HepG2 (cell line): ENCODE data around the gene ANXA5. TPM values are rescaled to one million over a fixed set of nuclear protein-coding genes. Genes with fewer than 3 reads are reported as not detected.

Experiments used
- ATAC-seq: fragments of 200-7000 bp; cut with Tn5 transposase; 3 replicates; pipeline ENCODE4 v1.9.1; 2020; ENCODE audit warnings: mild to moderate bottlenecking, moderate library complexity
- BruUV-seq: library from RNA; stranded (reverse); fragments of 400-500 nt; replicated peaks from 2 replicates; lab custom pipeline; 2021; lab: Mats Ljungman, UMichigan
- CTCF ChIA-PET: fragments of 300-600 bp; formaldehyde crosslinking; extraction: SDS; loops from one replicate; lab custom pipeline; 2021; ENCODE audit warnings: low total read pairs, inconsistent platforms, low intra/inter-chr PET ratio; lab: Yijun Ruan, JAX
- POLR2A ChIA-PET: fragments of 350-600 bp; sonication (Branson Sonifier 250); formaldehyde crosslinking; loops from one replicate; lab custom pipeline; 2020; ENCODE audit warnings: antibody characterized with exemption, inconsistent platforms; lab: Yijun Ruan, JAX
- DNase-seq: peaks from one replicate; pipeline ENCODE4 v3.0.0-alpha.2; 2015; ENCODE audit warnings: low spot score
- FAIRE-seq: peaks from 3 replicates; lab custom pipeline; 2011; peaks lifted over from hg19 to GRCh38; lab: Jason Lieb, UNC
- H2AFZ ChIP-seq: one replicate; pipeline ENCODE4 v1.6.1; 2011; ENCODE audit warnings: low read length, inconsistent platforms
- H3K27ac ChIP-seq: fragments of 300-600 bp; 3 replicates; pipeline ENCODE4 v1.8.0; 2011; ENCODE audit warnings: mixed run types, mild to moderate bottlenecking, mixed read lengths, low read length, inconsistent platforms; ENCODE audit not compliant: insufficient read depth; ENCODE audit errors: extremely low read length
- H3K27me3 ChIP-seq, 2 experiments: fragments of 200-600 bp in 1 of 2; 2 replicates in 1 of 2; 3 replicates in 1 of 2; pipeline versions ENCODE4 v1.6.0 to v1.8.0; 2011; ENCODE audit warnings: low read length in 2 of 2, mild to moderate bottlenecking in 2 of 2, moderate library complexity in 2 of 2, inconsistent platforms in 1 of 2; ENCODE audit not compliant: insufficient read depth in 2 of 2, control insufficient read depth in 1 of 2
- H3K36me3 ChIP-seq, 2 experiments: fragments of 200-600 bp in 1 of 2; replicated peaks in 1 of 2; 2 replicates in 1 of 2; 3 replicates in 1 of 2; pipeline versions ENCODE4 v1.5.1 to v1.8.0; 2011; ENCODE audit warnings: low read length in 2 of 2, inconsistent platforms in 1 of 2; ENCODE audit not compliant: insufficient read depth in 2 of 2, control insufficient read depth in 1 of 2
- H3K4me1 ChIP-seq: 2 replicates; pipeline ENCODE4 v1.5.1; 2012; ENCODE audit warnings: low read length, inconsistent platforms; ENCODE audit not compliant: insufficient read depth
- H3K4me2 ChIP-seq: 2 replicates; pipeline ENCODE4 v1.6.0; 2011; ENCODE audit warnings: low read depth, low read length, inconsistent platforms
- H3K4me3 ChIP-seq, 3 experiments: fragments of 200-600 bp in 1 of 3; sonication (generic), shearing (Covaris generic) in 1 of 3; replicated peaks in 1 of 3; 2 replicates each; pipeline ENCODE4 v1.5.1; 2011 to 2016; ENCODE audit warnings: low read length in 3 of 3, inconsistent platforms in 2 of 3, low read depth in 2 of 3, mild to moderate bottlenecking in 2 of 3, control low read depth in 1 of 3, mixed read lengths in 1 of 3; ENCODE audit not compliant: insufficient read depth in 1 of 3
- H3K79me2 ChIP-seq: one replicate; pipeline ENCODE4 v1.6.1; 2011; ENCODE audit warnings: low read length, inconsistent platforms; ENCODE audit not compliant: insufficient read depth
- H3K9ac ChIP-seq: 2 replicates; pipeline ENCODE4 v1.6.0; 2011; ENCODE audit warnings: mild to moderate bottlenecking, low read depth, low read length, inconsistent platforms; ENCODE audit not compliant: insufficient read depth
- H3K9me3 ChIP-seq: 2 replicates; pipeline ENCODE4 v1.5.1; 2012; ENCODE audit warnings: mild to moderate bottlenecking, low read length
- H4K20me1 ChIP-seq: 2 replicates; pipeline ENCODE4 v1.6.0; 2011; ENCODE audit warnings: inconsistent platforms, mild to moderate bottlenecking, low read length, moderate library complexity; ENCODE audit not compliant: insufficient read depth
- KDM4B ChIP-seq: sonication (generic); formaldehyde crosslinking; IDR thresholded peaks from 2 replicates; pipeline ENCODE4 v1.4.0; 2020; ENCODE audit warnings: missing genetic modification reagents
- RFXANK ChIP-seq: IDR thresholded peaks from 2 replicates; pipeline ENCODE4 v1.6.1; 2016
- ZNF33A ChIP-seq: sonication (generic); formaldehyde crosslinking; IDR thresholded peaks from 2 replicates; pipeline ENCODE4 v1.5.1; 2020; ENCODE audit warnings: missing genetic modification reagents, mild to moderate bottlenecking, moderate library complexity, borderline replicate concordance
- ZNF383 ChIP-seq: sonication (generic); formaldehyde crosslinking; IDR thresholded peaks from 2 replicates; pipeline ENCODE4 v1.4.0; 2020; ENCODE audit warnings: missing genetic modification reagents, mild to moderate bottlenecking, borderline replicate concordance
- WGBS: methylation state at CpG from one replicate; pipeline ENCODE4 v1.1.6; 2017; ENCODE audit warnings: low lambda C conversion rate; 5-methylcytosine and 5-hydroxymethylcytosine counted together
- in situ Hi-C: cut with HindIII; loops from 2 replicates; pipeline ENCODE4 v1.10.0; 2017; ENCODE audit warnings: low pct_unique_long_range_greater_than_20kb; ENCODE audit not compliant: extremely low pct_ligation_motif_present
- intact Hi-C: fragments of 100-400 bp; cut with micrococcal nuclease; formaldehyde crosslinking; loops from one replicate; pipeline ENCODE4 v1.10.0; 2022; ENCODE audit not compliant: unreplicated experiment
- polyA plus RNA-seq, 8 experiments: library from polyadenylated mRNA; depleted of rRNA in 3 of 8; stranded (reverse) in 7 of 8; unstranded in 1 of 8; fragments of >200 nt; fragmentation: Illumina TruSeq in 4 of 8; extraction: Trizol in 4 of 8; gene quantifications; 2 replicates each; pipeline versions ENCODE4 v1.2.1 to v1.2.3, GENCODE V29; 2011 to 2016; ENCODE audit warnings: low read depth in 4 of 8, missing spikeins in 1 of 8, mixed read lengths in 1 of 8; ENCODE audit not compliant: insufficient read depth in 1 of 8
- total RNA-seq, 5 experiments: library from RNA; depleted of rRNA; stranded (reverse); fragments of >200 nt; fragmentation: Illumina TruSeq; extraction: Trizol; gene quantifications; 2 replicates each; pipeline ENCODE4 v1.2.3, GENCODE V29; 2016; ENCODE audit warnings: low read depth in 1 of 5
- TF ChIP-seq, protein P1 (sequence below): sonication (generic); formaldehyde crosslinking; IDR thresholded peaks from 2 replicates; pipeline ENCODE4 v1.4.0; 2020; ENCODE audit warnings: missing genetic modification reagents, mild to moderate bottlenecking, borderline replicate concordance
- TF ChIP-seq, protein P2 (sequence below): IDR thresholded peaks from 2 replicates; pipeline ENCODE4 v1.6.1; 2016; ENCODE audit warnings: mild to moderate bottlenecking, missing biosample characterization, missing genetic modification reagents

Gene ANXA5
- total and polyA plus RNA-seq, 2 of the 13 experiments (the other 11 are each of a cell fraction or from before 2014, with no cell fraction given), result 209 to 342 TPM

DNA sequence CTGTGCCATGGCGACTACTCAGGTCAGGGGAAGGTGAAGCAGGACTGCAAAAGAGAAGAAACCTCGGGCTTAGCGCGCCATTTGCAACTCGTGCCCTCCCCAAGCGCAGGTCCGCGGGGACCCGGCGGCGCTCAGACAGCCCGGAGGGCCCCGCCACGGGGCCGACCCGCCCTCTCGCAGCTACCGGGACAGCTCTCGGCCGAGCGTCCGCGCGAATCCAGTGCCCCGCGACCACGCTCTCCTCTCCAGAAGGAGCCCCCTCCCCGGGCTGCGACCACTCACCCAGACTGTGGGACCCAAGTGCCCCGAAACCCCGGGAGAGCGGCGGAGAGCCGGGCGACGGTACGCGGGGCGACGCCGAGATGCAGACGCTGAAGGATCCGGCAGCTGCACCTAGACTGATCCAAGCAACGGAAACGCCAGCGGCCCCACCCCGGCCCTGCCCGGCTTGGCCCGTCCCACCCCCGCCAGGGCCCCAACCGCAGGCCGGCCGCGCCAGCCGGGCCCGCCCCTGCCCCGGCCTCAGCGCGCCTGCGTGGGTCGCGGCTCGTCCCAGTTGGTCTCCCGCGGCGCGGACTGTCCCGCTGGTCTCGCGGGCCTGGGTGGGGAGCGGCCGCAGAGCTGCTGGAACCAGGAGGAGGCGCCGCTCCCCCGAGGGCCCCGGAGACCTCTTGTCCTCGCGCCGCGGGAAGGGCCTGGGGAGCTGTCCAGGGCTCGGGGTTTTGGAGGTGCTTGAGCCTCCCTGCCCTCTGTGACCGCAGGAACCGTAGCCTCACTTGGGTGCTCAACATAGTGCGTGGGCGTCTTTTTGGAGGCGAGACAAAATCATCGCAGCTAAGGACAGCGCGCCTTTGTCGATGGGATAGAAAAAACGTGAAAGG lies at the start of gene ANXA5 (continued):
- TF ChIP-seq, protein P1, sequence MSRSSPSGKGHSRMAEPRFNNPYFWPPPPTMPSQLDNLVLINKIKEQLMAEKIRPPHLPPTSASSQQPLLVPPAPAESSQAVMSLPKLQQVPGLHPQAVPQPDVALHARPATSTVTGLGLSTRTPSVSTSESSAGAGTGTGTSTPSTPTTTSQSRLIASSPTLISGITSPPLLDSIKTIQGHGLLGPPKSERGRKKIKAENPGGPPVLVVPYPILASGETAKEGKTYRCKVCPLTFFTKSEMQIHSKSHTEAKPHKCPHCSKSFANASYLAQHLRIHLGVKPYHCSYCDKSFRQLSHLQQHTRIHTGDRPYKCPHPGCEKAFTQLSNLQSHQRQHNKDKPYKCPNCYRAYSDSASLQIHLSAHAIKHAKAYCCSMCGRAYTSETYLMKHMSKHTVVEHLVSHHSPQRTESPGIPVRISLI, result no peak
- TF ChIP-seq ZNF33A (CRISPR knock-in tag), result 0 out of 2 replicates have a peak, but pooled peaks have one; percentile 70
- 0 out of 2 replicates have a peak, but pooled peaks have one; percentile 38 for TF ChIP-seq ZNF383 (CRISPR knock-in tag)
- no peak for TF ChIP-seq KDM4B (CRISPR knock-in tag)

DNA sequence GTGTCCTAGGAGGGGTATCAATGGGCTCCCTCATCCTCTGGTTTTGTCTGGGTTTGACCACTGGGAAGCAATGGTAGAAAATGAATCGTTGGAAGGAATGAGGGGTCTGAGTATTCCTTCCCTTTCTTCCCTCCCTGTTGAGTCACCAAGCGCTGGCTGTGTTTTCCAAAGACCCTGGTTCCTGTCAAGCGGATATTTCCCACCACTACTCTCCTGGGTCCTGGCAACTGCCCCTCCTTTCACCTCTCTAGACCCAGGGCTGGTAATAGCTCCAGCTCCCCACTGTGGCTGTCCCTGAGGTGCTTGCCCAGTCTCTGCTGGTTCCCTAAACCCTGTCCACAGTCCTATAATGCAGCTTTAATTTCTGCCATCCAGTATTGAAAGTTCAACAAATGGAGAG lies 46.0 kb upstream of the ANXA5 start:
- in situ Hi-C loops (no loop called here), intact Hi-C loops (no loop called here)
- ATAC-seq (no peak), DNase-seq (no peak), FAIRE-seq (no peak)
- H3K4me2 ChIP-seq, result no peak overlapping the region
- no peaks in the 10 kb centered on the region for H4K20me1 ChIP-seq
- 18% methylated on average over 3 of the region's 3 CpGs for WGBS
- ChIA-PET POLR2A (no interaction called here), CTCF (no interaction called here)
- no peak overlapping the region for H3K4me3 ChIP-seq
- no peaks in the 10 kb centered on the region for H3K4me1 ChIP-seq
- H3K9ac ChIP-seq, result no peak overlapping the region
- no peaks in the 10 kb centered on the region for H3K36me3 ChIP-seq
- H3K79me2 ChIP-seq, result no peaks in the 10 kb centered on the region
- H3K27ac ChIP-seq, result no peak overlapping the region
- no TSS peak for BruUV-seq
- TF ChIP-seq, protein P2, sequence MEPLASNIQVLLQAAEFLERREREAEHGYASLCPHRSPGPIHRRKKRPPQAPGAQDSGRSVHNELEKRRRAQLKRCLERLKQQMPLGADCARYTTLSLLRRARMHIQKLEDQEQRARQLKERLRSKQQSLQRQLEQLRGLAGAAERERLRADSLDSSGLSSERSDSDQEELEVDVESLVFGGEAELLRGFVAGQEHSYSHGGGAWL (CRISPR knock-in tag), result no peak
- no peak for TF ChIP-seq RFXANK (CRISPR knock-in tag)
- no peak overlapping the region for H2AFZ ChIP-seq
- no peaks in the 10 kb centered on the region; a peak in 1 of 5 replicates for H3K27me3 ChIP-seq
- H3K9me3 ChIP-seq, result no peaks in the 10 kb centered on the region
